ENCODE data around the gene C1orf167. TPM values are rescaled to one million over a fixed set of nuclear protein-coding genes. Genes with fewer than 3 reads are reported as not detected.

C1orf167 gene
- total RNA-seq, 5 donors from 2014 or later (not counting 1 experiment from before 2014, with no cell fraction given): not detected

GRCh38 chr1:11728126-11728806, 33.7 kb upstream of the C1orf167 start:
- Mint-ChIP-seq H3K36me3 (no peaks in the 10 kb centered on the region), H3K9me3 (no peaks in the 10 kb centered on the region), H3K4me1 (peaks cover 48 to 58% (median 54%) of the 10 kb centered on the region in 3 donors), H3K27ac (no peak overlapping the region), H3K27me3 (no peaks in the 10 kb centered on the region), H3K4me3 (no peak overlapping the region)
- POLR2A ChIA-PET: no interaction called here
- CTCF ChIA-PET: no interaction called here
- peaks cover 32 to 55% of the 10 kb centered on the region in 2 experiments for H3K4me1 ChIP-seq (ENCODE audit: control insufficient read depth in 1 of 2, extremely low read depth in 1 of 2, insufficient read depth in 2 of 2, low read length in 2 of 2)
- WGBS (ENCODE audit: insufficient coverage): 100% methylated on average over 4 of the region's 4 CpGs
- no peaks in the 10 kb centered on the region for H3K27me3 ChIP-seq (replicated peaks in 1 of 2; ENCODE audit: control insufficient read depth in 2 of 2, extremely low read depth in 1 of 2, insufficient read depth in 2 of 2, low read length in 1 of 2)
- ATAC-seq (replicated peaks in 1 of 4) (no peak), DNase-seq (no peak)
- H3K27ac ChIP-seq (ENCODE audit: low read length): no peak overlapping the region
- no peaks in the 10 kb centered on the region for H3K36me3 ChIP-seq (ENCODE audit: control insufficient read depth in 2 of 2, extremely low read depth in 1 of 2, insufficient read depth in 1 of 2, low read length in 1 of 2)
- no peaks in the 10 kb centered on the region for H3K9me3 ChIP-seq
- H3K4me3 ChIP-seq (ENCODE audit: control insufficient read depth in 1 of 2, extremely low read depth in 1 of 2, low read length in 1 of 2): no peak overlapping the region

GRCh38 chr1:11729155-11729497, 32.9 kb upstream of the C1orf167 start:
- Mint-ChIP-seq H3K36me3 (no peaks in the 10 kb centered on the region), H3K27ac (peak overlapping the region in 1 of 2 donors; percentile 48), H3K4me1 (peaks cover 48 to 59% (median 56%) of the 10 kb centered on the region in 3 donors), H3K27me3 (no peaks in the 10 kb centered on the region), H3K9me3 (no peaks in the 10 kb centered on the region), H3K4me3 (peak overlapping the region in 1 of 3 donors; percentile 88)
- CTCF ChIA-PET: no interaction called here
- Histone ChIP-seq H3K9me3 (no peaks in the 10 kb centered on the region), H3K4me1 (ENCODE audit: control insufficient read depth in 1 of 2, extremely low read depth in 1 of 2, insufficient read depth in 2 of 2, low read length in 2 of 2) (peaks cover 32 to 55% of the 10 kb centered on the region in 2 experiments), H3K27ac (ENCODE audit: low read length) (peak overlapping the region; percentile 15), H3K4me3 (ENCODE audit: control insufficient read depth in 1 of 2, extremely low read depth in 1 of 2, low read length in 1 of 2) (no peak overlapping the region), H3K36me3 (ENCODE audit: control insufficient read depth in 2 of 2, extremely low read depth in 1 of 2, insufficient read depth in 1 of 2, low read length in 1 of 2) (no peaks in the 10 kb centered on the region), H3K27me3 (replicated peaks in 1 of 2; ENCODE audit: control insufficient read depth in 2 of 2, extremely low read depth in 1 of 2, insufficient read depth in 2 of 2, low read length in 1 of 2) (no peaks in the 10 kb centered on the region)
- DNase-seq: no peak
- ATAC-seq (replicated peaks in 1 of 4): no peak
- WGBS (ENCODE audit: insufficient coverage): 99% methylated on average over 11 of the region's 11 CpGs
- POLR2A ChIA-PET: no interaction called here

GRCh38 chr1:11729498-11730428, 32.2 kb upstream of the C1orf167 start:
- H3K36me3 Mint-ChIP-seq: no peaks in the 10 kb centered on the region
- no peak for DNase-seq
- peaks cover 48 to 56% (median 56%) of the 10 kb centered on the region in 3 donors for H3K4me1 Mint-ChIP-seq
- peak overlapping the region; percentile 91 to 93 for H3K27ac Mint-ChIP-seq
- no peaks in the 10 kb centered on the region for H3K27me3 ChIP-seq (replicated peaks in 1 of 2; ENCODE audit: control insufficient read depth in 2 of 2, extremely low read depth in 1 of 2, insufficient read depth in 2 of 2, low read length in 1 of 2)
- H3K27ac ChIP-seq (ENCODE audit: low read length): peak overlapping the region; percentile 70
- POLR2A ChIA-PET: no interaction called here
- H3K27me3 Mint-ChIP-seq: no peaks in the 10 kb centered on the region
- peak overlapping the region; percentile 27 to 56 for H3K4me3 ChIP-seq (ENCODE audit: control insufficient read depth in 1 of 2, extremely low read depth in 1 of 2, low read length in 1 of 2)
- H3K4me3 Mint-ChIP-seq: peak overlapping the region; percentile 67 to 88 (median 72)
- H3K4me1 ChIP-seq (ENCODE audit: control insufficient read depth in 1 of 2, extremely low read depth in 1 of 2, insufficient read depth in 2 of 2, low read length in 2 of 2): peaks cover 32 to 55% of the 10 kb centered on the region in 2 experiments
- H3K9me3 ChIP-seq: no peaks in the 10 kb centered on the region
- H3K36me3 ChIP-seq (ENCODE audit: control insufficient read depth in 2 of 2, extremely low read depth in 1 of 2, insufficient read depth in 1 of 2, low read length in 1 of 2): no peaks in the 10 kb centered on the region
- peak; percentile 21 to 51 (median 46) for ATAC-seq (replicated peaks in 1 of 4)
- no peaks in the 10 kb centered on the region for H3K9me3 Mint-ChIP-seq
- 39% methylated on average over 16 of the region's 26 CpGs for WGBS (ENCODE audit: insufficient coverage)
- CTCF ChIA-PET: interaction anchor here in 1 of 2 donors (2.0 kb wide), 1 partner anchor 10 kb away, joined by 12 read pairs; no protein-coding TSS in a partner anchor

- Mint-ChIP-seq H3K36me3 (no peaks in the 10 kb centered on the region), H3K4me1 (peaks cover 49 to 56% (median 53%) of the 10 kb centered on the region in 3 donors)
Observed at GRCh38 chr1:11730429-11730891, 31.5 kb upstream of the C1orf167 start.

GRCh38 chr1:11731691-11732283, 30.2 kb upstream of the C1orf167 start:
- no peaks in the 10 kb centered on the region for H3K27me3 Mint-ChIP-seq
- Histone ChIP-seq H3K27me3 (replicated peaks in 1 of 2; ENCODE audit: control insufficient read depth in 2 of 2, extremely low read depth in 1 of 2, insufficient read depth in 2 of 2, low read length in 1 of 2) (no peaks in the 10 kb centered on the region), H3K4me1 (ENCODE audit: control insufficient read depth in 1 of 2, extremely low read depth in 1 of 2, insufficient read depth in 2 of 2, low read length in 2 of 2) (peaks cover 34 to 59% of the 10 kb centered on the region in 2 experiments), H3K9me3 (no peaks in the 10 kb centered on the region), H3K27ac (ENCODE audit: low read length) (peak overlapping the region; percentile 70), H3K4me3 (ENCODE audit: control insufficient read depth in 1 of 2, extremely low read depth in 1 of 2, low read length in 1 of 2) (peak overlapping the region; percentile 34 to 58), H3K36me3 (ENCODE audit: control insufficient read depth in 2 of 2, extremely low read depth in 1 of 2, insufficient read depth in 1 of 2, low read length in 1 of 2) (no peaks in the 10 kb centered on the region)
- peak overlapping the region; percentile 78 to 80 for H3K27ac Mint-ChIP-seq
- DNase-seq (peak in 5 of 35 experiments; percentile 17 to 43 (median 38)), ATAC-seq (replicated peaks in 1 of 4) (peak in 2 of 4 experiments; percentile 8 to 34)
- H3K4me1 Mint-ChIP-seq: peaks cover 51 to 57% (median 52%) of the 10 kb centered on the region in 3 donors
- peak overlapping the region; percentile 77 to 88 (median 79) for H3K4me3 Mint-ChIP-seq
- 19% methylated on average over 15 of the region's 17 CpGs for WGBS (ENCODE audit: insufficient coverage)
- no peaks in the 10 kb centered on the region for H3K9me3 Mint-ChIP-seq
- CTCF ChIA-PET: interaction anchor here in 1 of 2 donors (2.0 kb wide), 1 partner anchor 12 kb away, joined by 12 read pairs; no protein-coding TSS in a partner anchor
- no peaks in the 10 kb centered on the region for H3K36me3 Mint-ChIP-seq
- POLR2A ChIA-PET: interaction anchor here in 1 of 2 donors (0.7 kb wide), 1 partner anchor 12 kb away, joined by 5 read pairs; no protein-coding TSS in a partner anchor

More at GRCh38 chr1:11730429-11730891, 31.5 kb upstream of the C1orf167 start:
- Mint-ChIP-seq H3K9me3 (no peaks in the 10 kb centered on the region), H3K27me3 (no peaks in the 10 kb centered on the region), H3K4me3 (peak overlapping the region; percentile 67 to 88 (median 72)), H3K27ac (peak overlapping the region; percentile 91 to 93)
- Histone ChIP-seq H3K4me3 (ENCODE audit: control insufficient read depth in 1 of 2, extremely low read depth in 1 of 2, low read length in 1 of 2) (peak overlapping the region; percentile 27 to 56), H3K9me3 (no peaks in the 10 kb centered on the region), H3K27me3 (replicated peaks in 1 of 2; ENCODE audit: control insufficient read depth in 2 of 2, extremely low read depth in 1 of 2, insufficient read depth in 2 of 2, low read length in 1 of 2) (no peaks in the 10 kb centered on the region), H3K27ac (ENCODE audit: low read length) (peak overlapping the region; percentile 70), H3K4me1 (ENCODE audit: control insufficient read depth in 1 of 2, extremely low read depth in 1 of 2, insufficient read depth in 2 of 2, low read length in 2 of 2) (peaks cover 32 to 52% of the 10 kb centered on the region in 2 experiments), H3K36me3 (ENCODE audit: control insufficient read depth in 2 of 2, extremely low read depth in 1 of 2, insufficient read depth in 1 of 2, low read length in 1 of 2) (no peaks in the 10 kb centered on the region)
- ChIA-PET CTCF (interaction anchor here in 1 of 2 donors (0.6 to 2.0 kb wide), 2 partner anchors 10 to 20 kb away, joined by 3 to 12 read pairs; no protein-coding TSS in a partner anchor), POLR2A (interaction anchor here in 1 of 2 donors (0.5 to 0.6 kb wide), 2 partner anchors 441 to 876 kb away, joined by 3 read pairs; no protein-coding TSS in a partner anchor)
- peak; percentile 82 to 95 (median 89) for ATAC-seq (replicated peaks in 1 of 4)
- 33% methylated on average over 3 of the region's 5 CpGs for WGBS (ENCODE audit: insufficient coverage)
- peak in 29 of 35 experiments; percentile 11 to 77 (median 31) for DNase-seq
